ENCODE results near the gene CASP6. TPM values are rescaled to one million over a fixed set of nuclear protein-coding genes. Genes with fewer than 3 reads are reported as not detected.
"Not testable (repeated sequence)": the region's sequence is repeated elsewhere in the genome, so short reads cannot be mapped to it uniquely, and the experiment has no call there.

The CASP6 gene
- total RNA-seq, 3 donors from 2014 or later = 18.6 to 39.1 (median 24.9) TPM

- no peak overlapping the region for H3K4me3 ChIP-seq
- H3K4me1 ChIP-seq = no peaks in the 10 kb centered on the region
- DNase-seq (ENCODE audit: low spot score in 2 of 2) = no peak
- intact Hi-C loops (cut with DNase I; ENCODE audit: low total_unique reads) = no loop called here
- no peaks in the 10 kb centered on the region for H3K9me3 ChIP-seq
- H3K27me3 ChIP-seq = no peaks in the 10 kb centered on the region
- no peak overlapping the region for H3K27ac ChIP-seq
- H3K36me3 ChIP-seq = no peaks in the 10 kb centered on the region
- no peak for TF ChIP-seq POLR2A (IDR thresholded peaks at IDR 0.05)
- TF ChIP-seq POLR2AphosphoS5 (IDR thresholded peaks at IDR 0.05) = no peak
- TF ChIP-seq CTCF (IDR thresholded peaks at IDR 0.05) = no peak
Observed at GRCh38 chr4:109691411-109691920, 11.8 kb downstream of the CASP6 start.

GRCh38 chr4:109690690-109691410 lies 12.4 kb downstream of the CASP6 start:
- no peaks in the 10 kb centered on the region for H3K27me3 ChIP-seq
- H3K36me3 ChIP-seq = no peaks in the 10 kb centered on the region
- no peak for TF ChIP-seq CTCF (IDR thresholded peaks at IDR 0.05)
- no peak for TF ChIP-seq POLR2A (IDR thresholded peaks at IDR 0.05)
- TF ChIP-seq POLR2AphosphoS5 (IDR thresholded peaks at IDR 0.05) = no peak
- intact Hi-C loops (cut with DNase I; ENCODE audit: low total_unique reads) = no loop called here
- DNase-seq (ENCODE audit: low spot score in 2 of 2) = no peak
- H3K27ac ChIP-seq = no peak overlapping the region
- H3K9me3 ChIP-seq = no peaks in the 10 kb centered on the region
- no peaks in the 10 kb centered on the region for H3K4me1 ChIP-seq
- no peak overlapping the region for H3K4me3 ChIP-seq

GRCh38 chr4:109684727-109685126 lies 18.5 kb downstream of the CASP6 start:
- Histone ChIP-seq H3K36me3 (no peaks in the 10 kb centered on the region), H3K4me3 (no peak overlapping the region), H3K4me1 (no peaks in the 10 kb centered on the region), H3K27me3 (no peaks in the 10 kb centered on the region), H3K27ac (no peak overlapping the region), H3K9me3 (no peaks in the 10 kb centered on the region)
- TF ChIP-seq POLR2AphosphoS5 (IDR thresholded peaks at IDR 0.05) = no peak
- no peak for TF ChIP-seq CTCF (IDR thresholded peaks at IDR 0.05)
- no peak for TF ChIP-seq POLR2A (IDR thresholded peaks at IDR 0.05)
- DNase-seq (ENCODE audit: low spot score in 2 of 2) = no peak
- intact Hi-C loops (cut with DNase I; ENCODE audit: low total_unique reads) = no loop called here

GRCh38 chr4:109683621-109684253 lies 19.5 kb downstream of the CASP6 start:
- intact Hi-C loops (cut with DNase I; ENCODE audit: low total_unique reads) = no loop called here
- Histone ChIP-seq H3K4me3 (no peak overlapping the region), H3K36me3 (no peaks in the 10 kb centered on the region), H3K27ac (no peak overlapping the region), H3K4me1 (no peaks in the 10 kb centered on the region), H3K27me3 (no peaks in the 10 kb centered on the region), H3K9me3 (no peaks in the 10 kb centered on the region)
- TF ChIP-seq CTCF (IDR thresholded peaks at IDR 0.05) (no peak), POLR2A (IDR thresholded peaks at IDR 0.05) (no peak), POLR2AphosphoS5 (IDR thresholded peaks at IDR 0.05) (no peak)
- no peak for DNase-seq (ENCODE audit: low spot score in 2 of 2)

GRCh38 chr4:109682875-109683274 lies 20.4 kb downstream of the CASP6 start:
- H3K4me1 ChIP-seq = no peaks in the 10 kb centered on the region
- intact Hi-C loops (cut with DNase I; ENCODE audit: low total_unique reads) = no loop called here
- H3K36me3 ChIP-seq = no peaks in the 10 kb centered on the region
- no peak for DNase-seq (ENCODE audit: low spot score in 2 of 2)
- no peaks in the 10 kb centered on the region for H3K27me3 ChIP-seq
- TF ChIP-seq POLR2A (IDR thresholded peaks at IDR 0.05) = no peak
- no peak for TF ChIP-seq CTCF (IDR thresholded peaks at IDR 0.05)
- TF ChIP-seq POLR2AphosphoS5 (IDR thresholded peaks at IDR 0.05) = no peak
- H3K27ac ChIP-seq = no peak overlapping the region
- H3K9me3 ChIP-seq = peaks cover 0 to 2% of the 10 kb centered on the region in 2 donors
- H3K4me3 ChIP-seq = no peak overlapping the region

- H3K4me3 ChIP-seq; H3K4me1 ChIP-seq; H3K27ac ChIP-seq; DNase-seq (ENCODE audit: low spot score in 2 of 2); H3K27me3 ChIP-seq; intact Hi-C loops (cut with DNase I; ENCODE audit: low total_unique reads); H3K9me3 ChIP-seq; H3K36me3 ChIP-seq: not testable (repeated sequence)
Observed at GRCh38 chr4:109678925-109679324, 24.3 kb downstream of the CASP6 start.

- H3K27me3 ChIP-seq; intact Hi-C loops (cut with DNase I; ENCODE audit: low total_unique reads); H3K36me3 ChIP-seq; H3K9me3 ChIP-seq; DNase-seq (ENCODE audit: low spot score in 2 of 2); H3K4me1 ChIP-seq; H3K4me3 ChIP-seq; H3K27ac ChIP-seq: not testable (repeated sequence)
Observed at GRCh38 chr4:109678472-109678871, 24.8 kb downstream of the CASP6 start.

Data from breast epithelium (tissue), 4 donors.